ELR (cell line): ENCODE measurements around the gene DHRS4.

Experiments
- DNase-seq: peaks from one replicate; pipeline ENCODE4 v3.0.0-alpha.2; 2015; ENCODE audit warnings: low read depth

The DHRS4 gene

DNA sequence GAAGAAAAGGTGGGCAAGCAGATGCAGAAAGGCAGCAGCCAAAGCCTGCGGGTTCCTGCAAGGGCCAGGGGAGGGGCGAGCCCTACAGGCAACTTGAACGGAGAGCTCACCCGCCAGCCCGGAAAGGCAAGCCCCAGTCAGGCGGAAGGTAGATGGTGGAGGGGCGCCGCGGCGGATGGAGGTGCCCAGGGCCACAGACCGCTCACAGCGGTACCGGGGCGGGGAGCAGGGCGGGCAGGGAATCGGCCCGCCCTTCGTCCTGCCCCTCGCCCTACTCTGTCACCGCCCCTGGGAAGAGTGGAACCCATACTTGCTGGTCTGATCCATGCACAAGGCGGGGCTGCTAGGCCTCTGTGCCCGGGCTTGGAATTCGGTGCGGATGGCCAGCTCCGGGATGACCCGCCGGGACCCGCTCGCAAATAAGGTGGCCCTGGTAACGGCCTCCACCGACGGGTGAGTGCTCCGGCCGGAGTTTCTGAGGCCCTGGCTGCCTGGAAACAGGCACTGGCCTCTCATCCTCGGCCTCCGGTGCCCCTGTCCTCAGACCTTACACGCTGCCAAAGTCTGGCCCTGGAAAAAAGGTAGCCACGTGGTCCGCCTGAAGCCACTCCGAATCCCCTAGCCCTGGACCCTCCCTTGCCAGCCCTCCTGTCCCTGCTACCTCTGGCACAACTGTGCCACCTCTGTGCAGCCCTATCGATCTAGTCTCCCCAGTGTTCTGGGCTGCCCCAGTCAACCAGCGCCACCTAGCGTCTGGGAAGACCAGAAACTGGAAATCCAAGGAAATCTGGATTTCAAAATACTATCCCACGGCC, at the start of gene DHRS4:
DHRS4 (plus strand) TSS at position 307 of the 815 bp plus-strand sequence; CDS start at position 326, 19 bp downstream.
- DNase-seq, result peak; percentile 85

DNA sequence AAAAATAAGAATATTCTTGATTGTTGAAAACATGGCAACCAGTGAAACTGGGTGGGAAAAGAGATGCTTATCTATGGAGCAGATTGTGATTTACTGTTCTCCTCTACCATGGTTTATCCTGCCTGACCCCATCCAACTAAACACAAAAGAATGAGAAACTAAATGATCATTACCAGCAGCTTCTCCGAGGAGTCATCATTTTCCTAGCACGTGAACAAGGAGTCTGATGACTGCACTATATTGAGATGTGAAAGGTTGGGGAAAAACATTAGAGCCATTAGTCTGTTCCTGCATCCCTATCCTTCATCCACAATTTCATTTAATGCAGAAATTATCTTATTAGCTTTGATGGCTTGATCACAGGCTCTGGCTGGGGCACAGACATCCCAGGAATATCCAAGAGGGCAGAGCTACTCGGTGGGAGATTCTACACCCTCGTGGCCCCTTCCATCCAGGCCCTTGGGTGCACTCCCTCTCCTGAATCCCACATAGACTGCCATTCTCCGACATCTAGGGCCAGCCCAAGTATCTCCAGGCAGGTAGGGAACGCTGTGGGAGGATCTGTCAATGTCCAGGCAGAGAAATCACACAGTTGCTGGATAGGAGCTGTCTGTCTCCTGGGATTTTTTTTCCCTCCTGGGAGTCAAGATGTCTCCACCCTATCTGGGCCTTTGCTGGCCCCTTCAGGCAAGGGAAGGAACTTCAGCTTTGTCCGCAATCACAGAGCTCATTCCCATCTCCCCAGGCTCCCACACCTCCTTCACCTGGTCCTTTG, 43.3 kb upstream of the DHRS4 start:
- peak; percentile 69 for DNase-seq

DNA sequence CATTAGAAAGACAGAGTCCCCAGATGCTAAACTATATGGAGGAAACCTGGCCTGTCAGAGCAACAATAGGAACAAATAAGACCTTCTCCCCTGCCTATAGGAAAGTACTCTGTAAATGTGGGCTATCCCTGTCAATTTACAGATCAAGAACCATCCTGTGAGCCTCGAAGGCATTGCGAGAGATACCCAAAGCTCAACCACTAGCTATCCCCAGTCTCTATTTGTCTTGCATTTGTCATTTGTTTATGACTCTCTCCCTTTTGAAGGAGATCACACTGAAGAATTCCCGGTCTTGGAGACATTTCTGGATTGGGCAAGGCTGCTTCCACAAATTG, 42.7 kb upstream of the DHRS4 start:
- DNase-seq, result no peak

DNA sequence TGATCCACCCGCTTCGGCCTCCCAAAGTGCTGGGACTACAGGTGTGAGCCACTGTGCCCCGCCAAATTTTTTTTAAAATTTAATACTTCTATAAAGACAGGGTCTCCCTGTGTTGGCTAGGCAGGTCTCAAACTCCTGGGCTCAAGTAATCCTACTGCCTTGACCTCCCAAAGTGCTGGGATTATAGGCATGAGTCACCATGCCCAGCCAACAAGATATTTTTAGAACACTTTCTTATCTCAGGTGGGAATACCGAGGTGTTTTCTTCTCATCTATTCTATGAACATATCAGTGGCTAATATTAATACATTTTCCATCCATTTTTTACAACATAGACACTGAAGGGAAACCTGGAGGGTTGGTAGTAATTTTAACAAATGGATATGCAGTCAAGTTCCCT, 38.0 kb upstream of the DHRS4 start:
- DNase-seq, result no peak

DNA sequence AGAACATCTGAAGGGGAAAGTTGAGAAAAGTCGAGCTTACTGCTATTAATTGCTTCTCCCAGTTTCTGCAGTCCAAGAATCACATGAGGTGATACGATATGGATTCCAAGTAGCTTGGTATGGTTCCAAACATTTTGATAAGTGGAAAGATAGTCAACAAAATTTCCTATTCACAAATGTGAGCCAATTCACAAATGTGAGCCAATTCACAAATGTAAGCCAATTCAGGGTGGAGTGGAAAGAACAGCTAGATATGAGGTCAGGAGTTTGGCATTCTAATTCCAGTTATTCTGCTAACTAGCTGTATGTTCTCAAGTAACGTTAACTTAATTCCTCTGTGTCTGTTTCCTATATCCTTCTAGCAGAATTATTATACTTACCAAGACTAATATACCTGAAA, 37.6 kb upstream of the DHRS4 start:
- DNase-seq, result no peak

GRCh38 chr14:23916446-23916845, 37.1 kb upstream of the DHRS4 start:
- no peak for DNase-seq

- DNase-seq, result no peak
Observed at GRCh38 chr14:23922545-23922944, 31.0 kb upstream of the DHRS4 start.

DNA sequence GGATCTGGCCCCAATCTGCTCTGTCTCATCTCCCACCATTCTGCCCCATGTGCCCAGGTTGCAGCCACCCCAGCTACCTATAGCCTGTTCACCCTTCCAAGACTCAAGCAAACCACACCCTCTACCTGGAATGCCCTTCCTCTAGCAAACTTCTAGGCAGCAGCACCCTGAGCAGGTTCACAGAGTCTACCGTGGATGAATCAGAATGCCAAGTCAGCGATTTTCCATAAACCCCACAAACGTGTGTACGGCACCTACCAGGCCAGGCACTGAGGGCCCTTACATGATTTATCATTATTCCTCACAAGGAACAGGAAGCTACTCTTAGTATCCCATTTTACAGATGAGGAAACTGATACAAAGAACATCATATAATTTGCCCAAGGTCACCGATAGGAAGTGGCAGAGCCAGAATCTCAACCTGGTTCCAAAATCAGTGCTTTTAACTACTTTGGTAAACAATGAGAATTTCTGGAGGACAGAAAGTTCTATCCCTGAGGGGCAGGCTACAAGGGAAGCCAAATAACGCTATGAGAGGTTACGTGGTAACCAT, 28.0 kb upstream of the DHRS4 start:
- DNase-seq, result no peak

GRCh38 chr14:23926543-23926942, 27.0 kb upstream of the DHRS4 start:
- DNase-seq, result no peak

DNA sequence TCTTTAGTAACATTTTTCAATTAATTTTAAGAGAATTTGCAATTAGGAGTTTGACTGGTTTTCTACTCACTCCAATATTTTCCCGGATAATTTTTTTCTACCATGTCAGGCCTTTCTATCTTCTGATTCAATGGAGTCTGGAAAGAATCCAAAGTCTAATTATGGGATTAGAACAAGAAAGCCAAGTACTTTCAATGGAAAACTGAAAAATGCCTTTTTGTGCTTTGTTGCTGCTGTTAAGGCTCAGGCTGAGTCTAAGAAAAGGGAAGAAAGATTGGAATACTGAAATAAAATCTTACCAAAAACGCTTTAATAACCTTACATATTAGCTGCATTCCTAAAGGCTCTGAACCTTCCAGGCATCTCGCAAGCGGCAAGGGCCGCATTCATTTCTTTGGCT, 24.4 kb upstream of the DHRS4 start:
- no peak for DNase-seq

DNA sequence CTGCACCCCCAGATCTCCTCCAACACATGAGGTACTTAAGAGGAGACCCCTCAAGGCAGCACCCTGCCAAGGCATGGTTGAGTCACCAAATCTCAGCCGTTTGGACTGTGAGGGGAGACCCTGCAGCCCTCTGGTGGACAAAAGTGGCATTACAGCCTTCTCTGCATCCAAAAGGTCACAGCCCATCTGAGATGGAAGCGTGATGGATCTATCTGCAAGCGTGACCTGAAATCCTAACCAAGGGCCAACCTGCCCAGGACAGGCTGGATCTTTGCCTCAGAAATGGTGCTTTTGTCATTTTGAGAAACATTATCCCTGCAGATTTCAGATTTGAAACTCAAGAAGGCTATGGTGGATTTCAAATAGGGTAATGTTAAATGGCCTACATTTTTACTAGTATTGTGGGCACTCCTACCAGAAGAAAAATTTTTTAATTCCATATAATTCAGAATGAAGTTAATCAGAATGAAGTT, 23.7 kb upstream of the DHRS4 start:
- peak; percentile 81 for DNase-seq

DNA sequence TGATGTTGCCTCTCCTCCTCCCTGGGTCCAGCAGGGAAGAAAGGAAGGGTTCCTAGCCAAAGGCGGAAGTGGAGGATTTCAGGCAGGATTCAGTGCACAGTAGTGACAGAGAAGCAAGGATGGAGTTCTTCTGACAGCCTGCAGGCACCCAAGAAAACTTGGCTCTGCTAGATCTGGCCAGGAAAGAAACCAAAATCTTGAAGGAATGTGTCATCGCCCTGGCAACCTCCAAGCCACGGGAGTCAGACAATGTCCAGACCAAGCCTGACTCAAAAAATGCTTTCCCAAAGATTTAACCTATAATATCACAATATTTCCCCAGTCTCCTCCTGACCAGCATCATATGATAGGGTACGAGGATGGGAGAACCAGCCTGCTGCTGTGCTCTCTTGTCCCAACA, 22.8 kb upstream of the DHRS4 start:
- peak; percentile 18 for DNase-seq

DNA sequence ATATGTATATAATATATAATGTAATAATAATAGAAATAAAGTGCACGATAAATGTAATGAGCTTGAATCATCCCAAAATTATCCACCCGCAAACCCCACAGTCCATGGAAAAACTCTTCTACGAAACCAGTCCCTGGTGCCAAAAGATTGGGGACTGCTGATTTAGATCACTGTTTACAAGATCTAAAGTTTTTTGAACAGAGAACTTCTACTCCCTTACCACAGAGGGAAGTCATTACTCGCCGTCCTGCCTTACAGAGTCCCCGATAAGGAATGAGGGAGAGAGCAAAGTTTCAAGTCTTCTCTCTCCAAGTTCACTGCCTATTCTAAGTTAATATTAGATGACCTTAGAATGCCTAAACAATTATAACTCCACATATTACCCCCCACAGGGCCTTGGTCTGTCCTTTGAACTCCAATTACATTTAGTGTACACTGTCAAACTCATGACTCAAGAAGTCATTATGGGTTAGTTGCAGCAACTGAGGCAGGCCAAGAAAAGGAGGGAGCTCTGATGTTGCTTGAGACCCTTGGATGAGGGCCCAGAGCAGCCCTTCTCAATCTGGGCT, 21.8 kb upstream of the DHRS4 start:
- no peak for DNase-seq

GRCh38 chr14:23932639-23933038, 20.9 kb upstream of the DHRS4 start:
- DNase-seq, result no peak

GRCh38 chr14:23933108-23933741, 20.3 kb upstream of the DHRS4 start:
- DNase-seq, result no peak

GRCh38 chr14:23933742-23934128, 19.8 kb upstream of the DHRS4 start:
- DNase-seq, result no peak

GRCh38 chr14:23935158-23935557, 18.4 kb upstream of the DHRS4 start:
- no peak for DNase-seq

GRCh38 chr14:23936084-23936829, 17.3 kb upstream of the DHRS4 start:
- DNase-seq, result no peak

- DNase-seq, result no peak
Observed at GRCh38 chr14:23937203-23937602, 16.4 kb upstream of the DHRS4 start.

- no peak for DNase-seq
Observed at GRCh38 chr14:23938823-23939222, 14.7 kb upstream of the DHRS4 start.

GRCh38 chr14:23939607-23940326, 13.8 kb upstream of the DHRS4 start:
- no peak for DNase-seq
